GM21576 (cell line): ENCODE results near the gene ZNF365.
A peak's percentile ranks its signal among the peaks of the same experiment; 100 is the strongest.
"Not testable (repeated sequence)": the region's sequence is repeated elsewhere in the genome, so short reads cannot be mapped to it uniquely, and the experiment has no call there.

Experiments used
- ATAC-seq: cut with Tn5 transposase; IDR thresholded peaks from one replicate; pipeline ENCODE4 v1.9.1; 2021; ENCODE audit warnings: mild to moderate bottlenecking, moderate library complexity; ENCODE audit not compliant: unreplicated experiment

Gene ZNF365

DNA sequence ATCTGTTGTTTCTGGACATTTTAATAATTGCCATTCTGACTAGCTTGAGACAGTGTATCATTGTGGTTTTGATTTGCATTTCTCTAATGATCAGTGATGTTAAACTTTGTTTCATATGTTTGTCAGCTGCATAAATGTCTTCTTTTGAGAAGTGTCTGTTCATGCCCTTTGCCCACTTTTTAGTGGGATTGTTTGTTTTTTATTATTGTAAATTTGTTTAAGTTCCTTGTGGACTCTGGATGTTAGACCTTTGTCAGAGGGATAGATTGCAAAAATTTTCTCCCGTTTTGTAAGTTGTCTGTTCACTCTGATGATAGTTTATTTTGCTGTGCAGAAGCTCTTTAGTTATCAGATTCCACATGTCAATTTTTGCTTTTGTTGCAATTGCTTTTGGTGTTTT lies 36.8 kb downstream of the ZNF365 start:
- ATAC-seq = not testable (repeated sequence)

DNA sequence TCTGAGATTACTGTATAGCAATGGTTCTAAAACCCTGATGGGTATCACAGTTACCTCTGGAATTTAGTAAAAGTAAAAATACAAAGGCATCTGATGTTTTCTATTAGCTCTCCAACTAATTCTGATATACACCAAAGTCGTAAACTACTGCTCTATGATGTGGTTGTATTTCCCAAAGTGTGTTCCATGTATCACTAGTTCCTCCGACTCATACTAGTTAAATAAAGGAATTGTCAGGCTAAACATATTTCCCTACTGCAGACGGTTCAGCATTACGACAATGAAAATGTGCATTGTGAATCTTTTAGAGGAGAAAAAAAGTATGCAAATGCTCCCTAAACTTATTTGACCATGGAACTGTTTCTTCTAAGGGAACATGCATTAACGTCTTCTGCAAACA lies 38.9 kb downstream of the ZNF365 start:
- ATAC-seq = no peak

DNA sequence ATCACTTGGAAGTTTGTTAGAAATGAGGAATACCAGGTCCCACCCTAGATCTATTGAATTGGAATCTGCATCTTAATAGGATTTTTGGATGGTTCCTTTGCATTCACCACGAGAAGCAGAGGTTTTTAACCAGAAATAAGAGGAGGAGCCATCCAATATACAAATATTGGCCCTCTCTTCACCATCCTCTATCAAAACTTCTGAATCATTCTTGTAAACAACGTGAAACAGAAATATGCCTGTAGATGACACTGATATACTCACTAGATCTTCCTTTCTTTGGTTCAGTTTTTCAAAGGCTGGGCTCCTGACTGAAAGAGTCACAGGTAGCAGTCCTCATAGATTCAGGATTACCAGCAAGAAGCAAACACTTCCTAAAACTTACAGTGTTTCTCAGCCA lies 39.5 kb downstream of the ZNF365 start:
- ATAC-seq = no peak

DNA sequence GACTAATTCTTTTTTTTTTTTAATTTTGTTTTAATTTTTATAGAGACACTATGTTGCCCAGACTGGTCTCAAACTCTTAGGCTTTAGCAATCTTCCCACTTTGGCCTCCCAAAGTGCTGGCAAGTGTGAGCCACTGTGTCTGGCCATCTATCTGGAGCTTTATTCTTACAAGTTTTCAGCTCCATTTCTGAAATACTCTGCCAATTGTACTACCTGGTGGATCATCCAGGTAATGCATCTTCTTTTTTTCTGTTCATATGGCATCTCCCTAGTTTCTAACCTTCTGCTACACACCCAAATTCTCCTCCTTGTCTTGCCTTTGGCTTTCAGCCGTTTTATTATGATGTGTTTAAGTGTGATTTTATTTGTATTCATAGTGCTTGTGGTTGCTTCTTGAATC lies 40.2 kb downstream of the ZNF365 start:
- ATAC-seq = no peak

DNA sequence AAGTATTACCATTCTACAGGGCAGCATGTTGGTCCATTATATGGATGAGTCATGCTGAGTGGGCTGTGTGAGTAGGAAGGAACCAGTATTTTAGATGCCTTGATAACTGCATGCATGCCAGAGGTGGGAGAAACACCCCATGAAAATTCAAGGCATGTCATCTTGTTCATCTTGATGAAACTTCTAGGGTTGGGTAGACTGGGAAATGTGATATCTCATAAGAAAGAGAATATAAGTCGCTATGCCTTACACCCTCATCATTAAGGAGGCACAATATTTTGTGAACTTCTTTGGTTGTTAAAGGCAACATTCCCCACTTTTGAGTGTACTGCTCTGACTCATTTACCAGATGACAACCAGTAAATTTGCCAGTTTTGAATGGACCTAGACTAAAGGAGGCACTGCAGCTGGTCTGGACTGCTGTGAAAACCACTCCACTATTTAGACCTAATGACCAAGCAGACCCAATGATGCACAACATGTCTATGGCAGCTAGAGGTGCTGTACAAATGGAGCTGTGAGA lies 48.0 kb downstream of the ZNF365 start:
- ATAC-seq = no peak

GRCh38 chr10:62424026-62424425 lies 49.9 kb downstream of the ZNF365 start:
- no peak for ATAC-seq

- no peak for ATAC-seq
These were observed 51.9 kb downstream of the ZNF365 start for GRCh38 chr10:62426086-62426485.

- ATAC-seq = no peak
These were observed 52.4 kb downstream of the ZNF365 start for GRCh38 chr10:62426600-62426999.

GRCh38 chr10:62430881-62431280 lies 56.7 kb downstream of the ZNF365 start:
- no peak for ATAC-seq

- peak; percentile 83 for ATAC-seq
These were observed 59.1 kb downstream of the ZNF365 start for GRCh38 chr10:62433181-62433692.

- no peak for ATAC-seq
These were observed 59.7 kb downstream of the ZNF365 start for GRCh38 chr10:62433901-62434300.

DNA sequence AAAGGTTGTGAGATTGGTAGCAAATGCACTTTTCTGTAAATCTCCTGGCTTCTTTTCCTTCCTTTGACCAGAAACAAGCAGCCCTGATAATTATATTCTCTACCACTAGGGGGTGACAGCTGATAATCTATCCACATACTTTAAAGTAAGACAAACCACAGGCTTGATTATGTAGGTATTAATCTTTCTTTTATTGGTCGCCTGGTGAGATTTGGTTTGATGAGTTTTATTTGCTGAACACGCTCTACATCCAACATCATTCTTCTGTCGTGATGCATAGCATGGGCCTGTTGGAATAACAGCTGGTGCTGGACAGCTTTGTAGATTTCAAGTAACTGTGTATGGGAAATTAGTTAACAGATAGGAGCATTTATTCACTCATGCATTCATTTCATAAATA lies 63.5 kb downstream of the ZNF365 start:
- peak; percentile 48 for ATAC-seq

GRCh38 chr10:62442006-62442405 lies 67.8 kb downstream of the ZNF365 start:
- ATAC-seq = no peak

DNA sequence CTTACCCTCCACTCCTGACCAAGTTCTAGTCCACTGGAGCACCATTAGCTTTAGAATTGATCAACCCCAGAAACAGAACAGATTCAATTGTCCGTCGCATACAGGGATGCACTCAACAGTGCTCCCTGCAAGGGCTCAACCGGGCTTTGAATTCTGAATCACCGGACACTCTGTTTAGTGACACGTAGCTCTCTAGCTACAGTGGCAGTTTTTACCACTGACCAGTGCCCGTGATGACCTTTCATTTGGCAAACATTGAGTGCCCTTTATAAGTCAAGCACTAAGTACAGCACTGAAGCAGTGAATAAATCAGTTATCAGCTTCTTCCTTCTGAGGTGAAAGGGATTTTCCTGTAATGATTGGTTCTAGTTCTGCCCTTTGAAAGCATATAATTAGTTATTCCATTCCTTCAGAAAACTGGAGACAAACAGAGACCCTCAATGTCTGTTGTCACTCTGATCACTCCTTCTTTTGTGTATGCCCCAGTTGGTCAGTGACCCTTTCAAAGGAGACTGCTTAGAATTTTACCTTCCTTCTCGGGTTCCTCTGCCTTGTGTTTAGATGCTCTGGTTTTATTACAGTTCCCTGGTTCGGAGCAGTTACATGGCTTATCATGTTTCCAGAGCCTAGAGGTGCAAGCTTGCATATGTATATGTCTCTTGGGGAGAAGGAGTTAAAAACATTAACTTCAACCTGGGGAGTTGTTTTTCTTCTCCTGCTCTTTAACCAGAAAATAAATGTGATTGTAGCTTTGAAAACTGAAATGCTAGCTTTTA lies 68.9 kb downstream of the ZNF365 start:
- ATAC-seq = no peak

DNA sequence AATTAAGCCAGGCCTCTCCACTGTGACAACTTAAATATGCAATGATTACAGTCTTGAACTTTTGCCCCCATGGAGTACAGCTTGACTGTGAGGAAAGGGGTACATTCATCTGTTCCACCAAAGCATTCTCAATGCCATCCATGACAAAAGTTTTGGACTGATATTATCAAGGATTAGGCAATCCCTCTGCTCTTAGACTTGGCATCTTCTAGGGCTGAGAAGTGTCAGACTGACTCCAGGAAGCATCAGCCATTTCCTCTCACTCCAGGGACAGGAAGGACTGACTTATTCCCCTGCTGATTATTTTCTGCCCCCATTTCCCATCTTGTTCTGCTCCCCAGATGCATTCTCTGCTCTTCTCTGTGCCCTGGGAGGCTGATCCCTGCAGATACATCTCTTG lies 69.7 kb downstream of the ZNF365 start:
- ATAC-seq = no peak

- no peak for ATAC-seq
These were observed 72.5 kb downstream of the ZNF365 start for GRCh38 chr10:62446627-62447026.

DNA sequence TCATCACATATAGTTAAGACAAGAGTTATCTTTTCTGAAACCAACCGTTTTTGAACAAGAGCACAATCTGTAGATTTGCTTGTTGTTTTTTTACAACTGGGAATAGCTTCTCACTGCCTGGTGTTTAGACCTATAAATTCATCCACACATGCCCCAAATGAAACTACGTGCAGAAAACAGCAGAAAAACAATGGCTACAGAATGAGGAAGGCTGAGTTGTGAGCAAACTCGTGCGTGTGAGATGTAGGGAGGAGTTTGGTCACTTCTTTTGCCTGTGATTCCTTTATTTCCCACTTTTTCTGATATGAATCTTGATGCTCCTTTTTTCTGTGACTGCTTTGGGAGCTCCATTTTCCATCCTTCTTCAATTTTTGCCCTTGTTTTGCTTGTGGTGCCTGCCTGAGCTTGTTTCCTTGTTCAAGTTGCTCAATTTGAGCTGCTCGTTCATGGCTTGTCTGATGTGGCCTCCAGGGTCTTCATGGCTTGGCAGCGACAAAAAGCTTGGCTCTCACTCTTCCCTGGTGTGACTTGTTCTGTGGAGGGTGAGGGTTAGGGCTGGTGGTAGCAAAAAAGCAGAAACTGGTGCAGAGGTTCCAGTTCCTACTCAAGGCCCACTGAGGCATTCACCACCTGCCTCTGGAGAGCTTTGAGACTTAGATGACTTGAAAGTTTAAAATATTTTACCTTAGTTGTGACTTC lies 76.9 kb downstream of the ZNF365 start:
- ATAC-seq = no peak

GRCh38 chr10:62451611-62451975 lies 77.4 kb downstream of the ZNF365 start:
- no peak for ATAC-seq
